GM19397 (cell line): Measurements from ENCODE around the gene NUDT3.
"Not testable (repeated sequence)": the region's sequence is repeated elsewhere in the genome, so short reads cannot be mapped to it uniquely, and the experiment has no call there.

Source experiments
- ATAC-seq: cut with Tn5 transposase; IDR thresholded peaks from one replicate; pipeline ENCODE4 v1.9.1; 2021; ENCODE audit warnings: mild to moderate bottlenecking, moderate library complexity; ENCODE audit not compliant: unreplicated experiment

NUDT3 gene

GRCh38 chr6:34267746-34268145, 124.7 kb downstream of the NUDT3 start:
- no peak for ATAC-seq

GRCh38 chr6:34263484-34263883, 129.0 kb downstream of the NUDT3 start:
- ATAC-seq, result not testable (repeated sequence)

- no peak for ATAC-seq
Observed at GRCh38 chr6:34260576-34261267, 131.7 kb downstream of the NUDT3 start.

- no peak for ATAC-seq
Observed at GRCh38 chr6:34259529-34260069, 132.9 kb downstream of the NUDT3 start.

- ATAC-seq, result not testable (repeated sequence)
Observed at GRCh38 chr6:34252395-34252794, 140.1 kb downstream of the NUDT3 start.

- peak; percentile 28 for ATAC-seq
Observed at GRCh38 chr6:34249469-34250261, 142.8 kb downstream of the NUDT3 start.

- ATAC-seq, result peak; percentile 84
Observed at GRCh38 chr6:34248727-34249468, 143.6 kb downstream of the NUDT3 start, which contains the start of gene SMIM29. SMIM29 (minus strand) TSS chr6:34249006; CDS start chr6:34247791, 1,215 bp downstream.

- peak; percentile 5 for ATAC-seq
Observed at GRCh38 chr6:34248198-34248726, 144.2 kb downstream of the NUDT3 start.

GRCh38 chr6:34247481-34248197, 144.8 kb downstream of the NUDT3 start:
- no peak for ATAC-seq

- ATAC-seq, result no peak
Observed at GRCh38 chr6:34246563-34247391, 145.7 kb downstream of the NUDT3 start.

GRCh38 chr6:34246249-34246562, 146.3 kb downstream of the NUDT3 start:
- ATAC-seq, result no peak

GRCh38 chr6:34245761-34246140, 146.7 kb downstream of the NUDT3 start:
- not testable (repeated sequence) for ATAC-seq

GRCh38 chr6:34245032-34245760, 147.3 kb downstream of the NUDT3 start:
- not testable (repeated sequence) for ATAC-seq

- no peak for ATAC-seq
Observed at GRCh38 chr6:34243901-34244884, 148.3 kb downstream of the NUDT3 start.

- no peak for ATAC-seq
Observed at GRCh38 chr6:34243131-34243771, 149.2 kb downstream of the NUDT3 start.

GRCh38 chr6:34242252-34243130, 150.0 kb downstream of the NUDT3 start:
- no peak for ATAC-seq
